ENCODE results near the gene RBMS3.

GRCh38 chr3:29236146-29236840 lies 44.6 kb upstream of the RBMS3 start:
- TF ChIP-seq RAD21 (IDR thresholded peaks at IDR 0.05; ENCODE audit: low read depth) (no peak), SRF (IDR thresholded peaks at IDR 0.05; ENCODE audit: low read depth) (no peak), POLR2A (IDR thresholded peaks at IDR 0.05; ENCODE audit: borderline replicate concordance, extremely low read depth, insufficient read depth, insufficient read length) (no peak), CTCF (IDR thresholded peaks at IDR 0.05 in 2 of 3, conservative IDR thresholded peaks at IDR 0.05 in 1 of 3; ENCODE audit: borderline replicate concordance in 1 of 3, insufficient read depth in 1 of 3, low read depth in 2 of 3, low read length in 2 of 3) (no peak), TCF7L2 (IDR thresholded peaks at IDR 0.05; ENCODE audit: borderline replicate concordance, extremely low read depth, insufficient read depth, insufficient read length) (no peak), CEBPB (IDR thresholded peaks at IDR 0.05; ENCODE audit: low read depth) (no peak), EZH2 (IDR thresholded peaks at IDR 0.05) (no peak), ATF3 (IDR thresholded peaks at IDR 0.05) (no peak), YY1 (IDR thresholded peaks at IDR 0.05; ENCODE audit: extremely low read depth, insufficient replicate concordance, low read depth, low read length) (no peak), MAX (IDR thresholded peaks at IDR 0.05) (no peak), SP1 (IDR thresholded peaks at IDR 0.05; ENCODE audit: low read depth) (no peak), EGR1 (IDR thresholded peaks at IDR 0.05; ENCODE audit: low read depth) (no peak)

Data from HCT116 (cell line).